Measurements from ENCODE around the gene SASH1. TPM values are rescaled to one million over a fixed set of nuclear protein-coding genes. Genes with fewer than 3 reads are reported as not detected.
"Not testable (repeated sequence)": the region's sequence is repeated elsewhere in the genome, so short reads cannot be mapped to it uniquely, and the experiment has no call there.

The SASH1 gene
- total RNA-seq, 1 donor from 2014 or later, result 31.8 TPM

- ATAC-seq, result peak; percentile 92
- intact Hi-C loops (cut with micrococcal nuclease), result no loop called here
- DNase-seq, result no peak
Measured at GRCh38 chr6:148358196-148358785, 15.7 kb downstream of the SASH1 start.

GRCh38 chr6:148359228-148359627, 16.6 kb downstream of the SASH1 start:
- no peak for ATAC-seq
- intact Hi-C loops (cut with micrococcal nuclease), result no loop called here
- no peak for DNase-seq

GRCh38 chr6:148364056-148364824, 21.6 kb downstream of the SASH1 start:
- intact Hi-C loops (cut with micrococcal nuclease), result no loop called here
- DNase-seq (no peak), ATAC-seq (peak; percentile 59)

GRCh38 chr6:148365041-148365440, 22.4 kb downstream of the SASH1 start:
- ATAC-seq, result no peak
- intact Hi-C loops (cut with micrococcal nuclease), result no loop called here
- DNase-seq, result no peak

- DNase-seq (peak; percentile 58), ATAC-seq (peak; percentile 86)
- intact Hi-C loops (cut with micrococcal nuclease), result no loop called here
Measured at GRCh38 chr6:148367411-148368024, 24.9 kb downstream of the SASH1 start.

GRCh38 chr6:148370176-148370575, 27.5 kb downstream of the SASH1 start:
- DNase-seq, result no peak
- intact Hi-C loops (cut with micrococcal nuclease), result no loop called here
- ATAC-seq, result no peak

- intact Hi-C loops (cut with micrococcal nuclease), result no loop called here
- ATAC-seq, result no peak
Measured at GRCh38 chr6:148374040-148374774, 31.6 kb downstream of the SASH1 start.

GRCh38 chr6:148375401-148375800, 32.8 kb downstream of the SASH1 start:
- DNase-seq (no peak), ATAC-seq (no peak)
- intact Hi-C loops (cut with micrococcal nuclease), result no loop called here

More at GRCh38 chr6:148374040-148374774, 31.6 kb downstream of the SASH1 start:
- no peak for DNase-seq

- ATAC-seq (no peak), DNase-seq (no peak)
- intact Hi-C loops (cut with micrococcal nuclease), result no loop called here
Measured at GRCh38 chr6:148379481-148379880, 36.8 kb downstream of the SASH1 start.

GRCh38 chr6:148379966-148380713, 37.5 kb downstream of the SASH1 start:
- intact Hi-C loops (cut with micrococcal nuclease), result no loop called here
- ATAC-seq, result no peak

GRCh38 chr6:148382051-148382450, 39.4 kb downstream of the SASH1 start:
- ATAC-seq; intact Hi-C loops (cut with micrococcal nuclease); DNase-seq: not testable (repeated sequence)

More at GRCh38 chr6:148379966-148380713, 37.5 kb downstream of the SASH1 start:
- no peak for DNase-seq

GRCh38 chr6:148382861-148383260, 40.2 kb downstream of the SASH1 start:
- intact Hi-C loops (cut with micrococcal nuclease), result no loop called here
- ATAC-seq (no peak), DNase-seq (no peak)

GRCh38 chr6:148383658-148384368, 41.2 kb downstream of the SASH1 start:
- DNase-seq (no peak), ATAC-seq (no peak)
- intact Hi-C loops (cut with micrococcal nuclease), result no loop called here

GRCh38 chr6:148385379-148385778, 42.7 kb downstream of the SASH1 start:
- intact Hi-C loops (cut with micrococcal nuclease), result no loop called here
- ATAC-seq, result no peak
- no peak for DNase-seq

- peak; percentile 38 for ATAC-seq
- no peak for DNase-seq
- intact Hi-C loops (cut with micrococcal nuclease), result no loop called here
Measured at GRCh38 chr6:148388521-148388920, 45.9 kb downstream of the SASH1 start.

GRCh38 chr6:148389086-148389485, 46.4 kb downstream of the SASH1 start:
- DNase-seq, result no peak
- intact Hi-C loops (cut with micrococcal nuclease), result no loop called here
- no peak for ATAC-seq

GRCh38 chr6:148389917-148390316, 47.3 kb downstream of the SASH1 start:
- intact Hi-C loops (cut with micrococcal nuclease), result no loop called here
- DNase-seq, result no peak
- no peak for ATAC-seq

GRCh38 chr6:148392127-148392526, 49.5 kb downstream of the SASH1 start:
- intact Hi-C loops (cut with micrococcal nuclease), result not testable (repeated sequence)

More at GRCh38 chr6:148392127-148392526, 49.5 kb downstream of the SASH1 start:
- DNase-seq, ATAC-seq: not testable (repeated sequence)

Measured in left ventricle myocardium superior (tissue), 1 donor.